GM19023 (cell line): Measurements from ENCODE around the gene GEN1.

Experiments
- ATAC-seq: cut with Tn5 transposase; IDR thresholded peaks from one replicate; pipeline ENCODE4 v1.9.1; 2021; ENCODE audit warnings: mild to moderate bottlenecking, moderate library complexity; ENCODE audit not compliant: unreplicated experiment

The GEN1 gene

DNA sequence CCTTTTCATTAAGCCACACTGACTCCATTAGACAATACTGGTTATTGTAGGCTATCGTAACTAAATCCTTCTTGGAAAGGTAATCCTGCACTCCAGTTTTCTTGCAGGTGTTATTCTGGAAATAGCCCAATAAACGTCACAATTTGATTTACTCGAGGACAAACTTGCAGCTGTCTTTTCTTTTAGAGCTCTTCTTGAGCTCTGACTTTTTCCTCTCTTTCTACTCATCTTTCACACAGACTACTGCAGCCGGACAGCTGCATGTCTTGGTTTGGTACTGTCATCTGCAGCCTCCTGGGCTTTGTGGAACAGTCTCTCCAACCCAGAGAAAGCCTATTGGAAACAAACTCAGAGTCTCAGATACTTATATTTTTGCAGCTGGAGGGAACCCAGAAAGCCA lies 39.4 kb downstream of the GEN1 start:
- no peak for ATAC-seq

DNA sequence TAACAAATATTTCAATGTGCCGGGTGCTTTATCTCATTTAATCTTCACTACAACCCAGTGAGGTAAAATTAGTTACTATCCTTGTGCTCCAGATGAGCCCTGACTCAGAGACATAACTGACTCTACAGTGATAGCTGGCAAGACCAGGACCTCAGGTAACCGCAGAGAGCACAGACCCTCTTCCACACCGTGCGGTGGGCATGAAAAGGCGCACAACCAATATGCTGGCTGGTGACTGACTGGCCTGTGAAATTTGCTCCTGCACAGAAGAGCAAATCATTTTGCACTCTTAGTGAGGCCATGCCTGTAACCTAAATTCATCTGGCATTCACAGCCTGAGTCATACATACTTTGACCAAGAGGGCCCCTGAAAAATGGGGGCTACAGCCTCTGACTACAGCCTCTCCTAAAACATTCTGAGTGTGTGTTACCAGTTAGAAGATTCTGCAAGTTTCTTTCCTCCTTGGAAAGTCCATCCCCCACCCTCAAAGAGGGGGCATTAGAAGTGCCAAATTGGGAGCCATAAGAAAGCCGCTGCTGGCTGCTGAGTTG lies 39.9 kb downstream of the GEN1 start:
- no peak for ATAC-seq

DNA sequence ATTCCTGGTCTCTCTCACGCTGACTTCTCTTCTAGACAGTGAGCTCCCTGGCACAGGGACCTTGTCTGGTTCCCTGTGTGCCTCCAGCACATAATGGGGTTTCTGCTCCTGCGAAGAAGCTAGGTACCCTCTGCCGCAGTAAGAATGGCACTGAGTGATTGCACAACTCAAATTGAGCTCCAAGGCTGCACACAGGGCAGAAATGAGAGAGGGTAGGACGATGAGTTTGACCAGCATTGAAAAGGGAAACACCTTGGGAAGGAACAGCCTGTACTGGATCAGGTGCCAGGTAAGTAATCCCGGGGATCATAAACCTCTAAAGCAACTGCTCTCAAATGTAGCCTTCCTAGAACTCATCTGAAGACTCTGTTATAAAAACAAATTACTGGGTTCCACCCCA lies 41.4 kb downstream of the GEN1 start:
- no peak for ATAC-seq

DNA sequence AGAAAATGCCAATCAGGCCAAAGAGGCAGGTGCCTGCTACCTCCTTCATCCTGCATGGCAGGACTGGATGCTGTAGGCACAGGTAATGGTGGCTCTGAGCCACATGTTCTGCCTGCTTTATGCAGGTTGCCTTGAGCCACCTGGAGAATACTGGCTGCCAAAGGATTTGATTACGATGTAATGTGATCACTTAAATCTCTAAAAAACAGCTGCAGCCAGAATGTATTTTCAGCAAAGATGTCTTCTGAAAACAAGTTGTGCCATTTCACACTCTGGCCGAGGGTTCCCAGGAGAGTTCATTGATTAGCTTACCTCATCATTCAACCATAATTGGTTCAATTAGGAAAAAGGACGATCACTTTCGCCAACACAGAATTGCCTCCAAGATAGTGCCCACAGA lies 44.4 kb downstream of the GEN1 start:
- ATAC-seq, result no peak

DNA sequence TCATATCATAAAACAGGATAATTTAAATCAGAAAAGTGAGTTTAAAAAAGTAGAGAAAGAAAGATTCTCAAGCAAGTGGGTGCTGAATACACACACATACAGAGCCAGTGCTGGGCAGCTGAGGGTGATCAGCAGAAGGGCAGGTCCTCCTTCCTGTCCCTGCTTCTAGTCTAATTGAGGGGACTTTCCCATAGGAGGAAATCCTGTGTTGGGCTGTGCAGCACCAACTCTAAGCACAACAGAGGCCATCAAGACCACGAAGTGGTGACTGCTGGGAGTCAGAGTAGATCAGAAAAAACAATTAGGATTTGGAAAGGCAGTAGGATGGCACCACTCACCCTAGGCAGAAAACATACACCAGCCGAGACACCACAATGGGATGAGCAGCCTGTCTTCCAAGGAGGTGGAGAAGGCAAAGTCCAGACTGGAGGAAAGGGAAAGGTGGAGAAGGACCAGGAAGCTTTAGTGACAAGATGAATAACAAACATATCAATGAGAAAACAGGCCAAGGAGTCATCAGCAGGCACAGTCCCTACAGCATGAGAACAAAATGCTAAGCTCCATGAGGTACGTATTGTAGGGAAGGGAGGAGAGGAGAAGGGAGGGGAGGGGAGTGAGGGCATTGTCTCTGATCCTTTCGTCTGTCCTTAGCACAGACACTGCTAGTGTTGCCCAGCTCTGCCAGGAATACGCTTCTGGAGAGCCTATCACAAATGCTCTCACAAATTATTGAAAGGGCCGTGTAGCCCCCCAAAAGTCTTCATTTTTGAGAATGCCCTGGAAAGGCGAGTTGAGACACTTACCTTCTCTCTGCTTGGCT lies 45.6 kb downstream of the GEN1 start:
- ATAC-seq, result no peak

DNA sequence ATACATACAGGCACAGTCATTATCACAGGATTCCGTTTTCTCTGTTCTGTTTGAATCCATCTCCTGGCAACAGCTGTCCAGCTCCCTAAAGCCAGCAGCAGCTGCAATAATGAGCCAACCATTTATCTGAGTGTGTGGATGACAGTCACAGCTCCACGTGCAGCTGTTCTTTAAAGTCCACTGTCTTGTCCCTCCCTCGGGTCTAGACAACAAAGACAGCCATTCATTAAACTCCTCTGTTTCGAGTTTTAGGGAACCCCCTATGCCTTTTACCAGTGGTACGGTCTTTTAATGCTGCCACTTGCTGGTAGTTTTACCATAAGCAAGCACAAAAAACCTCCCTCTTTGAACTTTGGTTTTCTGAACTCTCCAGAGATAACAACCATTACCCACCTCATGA lies 46.3 kb downstream of the GEN1 start:
- peak; percentile 45 for ATAC-seq

DNA sequence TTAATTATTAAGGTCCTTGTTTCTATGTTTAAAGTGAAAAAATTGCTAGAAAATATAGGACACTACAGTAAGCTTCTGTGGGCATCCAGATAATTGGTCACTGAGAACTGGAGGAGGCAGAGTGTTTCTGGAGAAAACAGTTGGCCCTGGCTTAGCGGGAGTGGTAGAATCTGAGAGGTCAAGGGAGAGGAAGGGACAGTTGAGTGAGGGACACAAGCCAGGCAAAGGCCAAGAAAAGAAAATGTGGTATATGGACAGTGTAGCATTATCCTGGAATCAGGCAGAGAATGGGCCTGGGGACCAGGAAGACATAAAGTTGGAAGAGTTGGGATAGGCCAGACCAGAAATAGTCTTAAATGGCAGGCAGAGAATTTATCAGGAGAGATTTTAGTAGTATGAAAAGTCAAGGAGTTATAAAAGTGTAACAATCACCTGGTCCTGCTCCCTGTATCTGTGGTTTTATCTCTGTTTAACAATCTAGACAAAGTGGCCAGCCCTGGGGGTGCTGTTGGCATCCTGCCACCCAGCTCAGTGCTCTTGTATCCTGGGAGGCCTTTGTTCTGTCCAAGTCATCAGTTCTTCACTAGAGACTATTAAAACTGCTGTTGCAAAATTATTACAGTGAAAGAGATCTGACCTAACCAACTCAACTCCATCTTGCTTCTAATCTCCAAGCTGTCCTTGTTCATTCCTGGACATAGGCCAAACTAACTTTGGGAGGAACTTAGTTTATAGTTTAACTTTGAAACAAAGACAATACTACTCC lies 46.9 kb downstream of the GEN1 start:
- no peak for ATAC-seq

DNA sequence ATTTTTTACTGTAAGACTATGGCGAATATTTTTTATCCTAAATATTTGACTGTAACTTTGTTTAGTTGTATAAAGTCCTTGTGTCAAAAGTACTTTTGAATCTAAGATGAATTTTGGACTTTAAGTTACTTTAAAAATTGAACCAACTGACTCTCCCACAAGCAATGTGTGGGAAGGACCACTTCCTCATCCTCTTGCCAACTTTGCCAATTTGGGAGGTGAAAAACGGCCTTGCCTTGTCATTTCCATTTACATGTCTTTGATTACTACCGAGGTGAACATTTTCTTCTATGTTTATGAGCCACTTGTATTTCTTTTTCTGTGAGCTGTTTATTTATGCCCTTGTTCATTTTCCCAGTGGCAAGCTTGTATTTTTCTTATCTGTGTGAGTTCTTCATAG lies 49.6 kb downstream of the GEN1 start:
- ATAC-seq, result no peak

DNA sequence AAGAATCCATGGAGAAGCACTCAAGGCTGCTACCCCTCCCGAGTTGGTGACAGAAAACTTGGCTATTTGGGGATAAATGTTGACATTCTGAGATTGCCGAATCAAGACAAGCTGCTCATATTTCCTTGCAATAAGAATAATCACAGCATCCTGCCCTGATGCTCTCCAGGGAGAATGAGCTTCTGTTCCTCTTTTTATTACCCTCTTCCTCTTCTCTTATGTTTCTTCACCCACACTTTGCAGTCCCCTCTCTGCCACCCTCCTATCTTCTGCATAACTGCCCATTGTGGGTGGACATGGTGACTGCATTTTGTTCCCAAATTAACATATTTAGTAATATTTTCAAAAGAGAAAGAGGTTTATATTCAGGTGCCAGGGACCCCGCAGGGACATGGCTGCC lies 50.4 kb downstream of the GEN1 start:
- ATAC-seq, result peak; percentile 37

DNA sequence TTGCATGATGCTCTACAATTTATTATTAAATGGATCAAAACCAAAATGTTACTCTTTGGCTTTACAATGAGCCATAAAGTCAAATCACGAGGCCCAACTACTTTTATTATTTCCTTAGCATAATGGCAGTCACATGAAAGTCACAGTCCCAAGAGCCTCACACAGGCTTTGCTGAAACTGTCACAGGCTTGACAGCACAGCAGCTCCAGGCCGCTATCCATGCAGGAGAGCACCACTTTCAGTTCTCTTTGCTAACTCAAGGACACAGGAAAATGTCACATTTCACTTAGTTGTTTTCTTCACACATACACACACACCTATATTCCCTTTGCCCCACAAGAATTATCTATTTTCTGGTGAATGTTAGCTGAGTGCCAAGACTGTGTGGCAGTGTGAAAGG lies 51.2 kb downstream of the GEN1 start:
- no peak for ATAC-seq

DNA sequence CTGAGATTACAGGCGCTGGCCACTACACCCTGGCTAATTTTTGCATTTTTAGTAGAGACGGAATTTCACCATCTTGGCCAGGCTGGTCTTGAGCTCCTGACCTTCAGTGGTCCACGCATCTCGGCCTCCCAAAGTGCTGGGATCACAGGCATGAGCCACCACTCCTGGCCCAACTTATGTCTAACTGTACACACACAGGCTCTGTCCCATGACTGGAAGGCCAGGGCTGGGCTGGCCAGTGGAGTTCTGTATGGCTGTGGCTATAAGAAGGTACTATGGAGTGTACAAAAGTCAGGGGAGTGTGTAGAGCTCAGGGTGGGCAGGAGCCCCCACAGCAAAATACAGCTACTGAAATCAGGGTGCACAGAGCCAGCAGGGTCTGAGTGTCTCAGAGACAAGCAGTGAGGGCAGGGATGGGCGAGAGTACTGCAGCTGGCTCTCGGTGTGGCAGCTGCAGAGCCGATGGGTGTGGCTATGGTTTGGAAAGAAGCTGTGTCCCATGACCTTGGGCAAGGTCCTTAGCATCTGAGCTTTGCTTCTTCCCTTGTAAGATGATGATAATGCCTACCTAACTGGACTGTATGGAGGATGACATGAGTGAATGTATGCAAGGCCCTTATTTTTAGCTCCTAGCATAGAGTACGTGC lies 51.9 kb downstream of the GEN1 start:
- ATAC-seq, result no peak

DNA sequence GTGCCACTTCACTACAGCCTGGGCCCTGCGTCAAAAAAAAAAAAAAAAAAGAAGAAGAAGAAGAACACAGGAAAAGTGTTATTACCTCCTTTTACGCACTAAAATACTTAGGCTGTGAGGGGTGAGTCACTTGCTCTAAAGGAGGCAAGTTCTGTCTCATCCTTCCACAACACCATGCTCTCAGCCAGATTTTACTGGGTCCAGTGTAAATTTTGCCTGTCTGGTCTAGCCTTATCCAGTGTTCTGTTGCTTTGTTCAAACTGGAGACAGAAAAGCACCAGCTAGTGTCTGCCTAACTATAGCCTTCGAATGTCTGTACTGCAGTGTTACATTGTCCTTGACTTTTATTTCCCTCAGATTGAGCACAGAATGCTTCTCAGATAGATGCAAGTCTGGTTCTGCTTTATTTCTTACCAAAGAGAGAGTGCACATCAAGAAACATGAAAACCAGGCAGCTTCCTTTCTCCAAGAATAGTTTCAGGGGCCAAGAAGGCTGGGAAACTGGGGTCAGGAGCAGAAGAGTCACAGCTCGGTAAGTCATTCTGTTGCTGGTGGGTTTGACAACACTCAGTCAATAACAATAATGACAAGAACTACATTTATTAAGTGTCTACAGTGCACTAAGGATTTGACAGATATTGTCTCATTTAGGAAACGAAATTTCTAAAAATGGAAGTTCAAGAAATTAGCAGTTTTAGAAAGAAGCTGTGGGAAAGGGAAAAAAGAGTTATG lies 59.2 kb downstream of the GEN1 start:
- ATAC-seq, result peak; percentile 51

DNA sequence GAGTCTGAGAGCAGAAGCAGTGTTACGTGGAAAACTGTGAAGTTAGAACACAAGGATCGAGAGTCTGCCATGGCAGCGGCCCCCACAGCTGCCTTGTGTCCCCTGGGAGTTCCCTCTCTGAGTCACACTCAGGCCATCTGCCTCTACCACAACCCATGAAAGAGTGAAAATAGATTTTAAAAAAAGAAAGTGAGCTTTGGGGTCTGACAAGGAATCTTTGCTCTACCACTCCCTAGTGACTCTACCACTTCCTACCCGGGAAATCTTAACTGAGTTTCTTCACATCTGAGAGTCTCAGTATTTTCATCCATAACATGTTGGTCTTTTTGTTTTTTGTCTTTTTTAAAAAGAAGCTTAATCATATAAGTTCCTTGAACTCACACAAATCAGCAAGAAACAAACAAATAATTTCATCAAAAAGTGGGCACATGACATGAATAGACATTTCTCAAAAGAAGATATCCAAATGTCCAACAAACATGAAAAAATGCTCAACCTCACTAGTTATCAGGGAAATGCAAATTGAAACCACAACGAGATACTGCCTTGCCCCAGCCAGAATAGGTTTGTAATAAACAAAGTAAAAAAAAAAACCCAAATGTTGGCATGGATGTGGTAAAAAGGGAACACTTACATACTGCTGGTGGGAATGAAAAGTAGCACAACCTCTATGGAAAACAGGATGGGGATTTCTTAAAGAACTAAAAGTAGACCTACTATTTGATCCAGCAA lies 60.0 kb downstream of the GEN1 start:
- peak; percentile 87 for ATAC-seq

DNA sequence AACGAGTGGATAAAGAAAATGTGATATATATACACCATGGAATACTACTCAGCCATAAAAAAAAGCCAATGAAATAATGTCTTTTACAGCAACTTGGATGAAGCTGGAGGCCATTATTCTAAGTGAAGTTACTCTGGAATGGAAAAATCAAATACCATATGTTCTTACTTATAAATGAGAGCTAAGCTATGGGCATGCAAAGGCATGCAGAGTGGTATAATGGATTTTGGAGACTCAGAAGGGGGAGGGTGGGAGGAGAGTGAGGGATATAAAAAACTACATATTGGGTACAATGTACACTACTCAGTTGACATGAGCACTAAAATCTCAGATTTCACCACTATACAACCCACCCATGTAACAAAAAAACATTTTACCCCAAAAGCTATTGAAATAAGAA lies 60.7 kb downstream of the GEN1 start:
- no peak for ATAC-seq

DNA sequence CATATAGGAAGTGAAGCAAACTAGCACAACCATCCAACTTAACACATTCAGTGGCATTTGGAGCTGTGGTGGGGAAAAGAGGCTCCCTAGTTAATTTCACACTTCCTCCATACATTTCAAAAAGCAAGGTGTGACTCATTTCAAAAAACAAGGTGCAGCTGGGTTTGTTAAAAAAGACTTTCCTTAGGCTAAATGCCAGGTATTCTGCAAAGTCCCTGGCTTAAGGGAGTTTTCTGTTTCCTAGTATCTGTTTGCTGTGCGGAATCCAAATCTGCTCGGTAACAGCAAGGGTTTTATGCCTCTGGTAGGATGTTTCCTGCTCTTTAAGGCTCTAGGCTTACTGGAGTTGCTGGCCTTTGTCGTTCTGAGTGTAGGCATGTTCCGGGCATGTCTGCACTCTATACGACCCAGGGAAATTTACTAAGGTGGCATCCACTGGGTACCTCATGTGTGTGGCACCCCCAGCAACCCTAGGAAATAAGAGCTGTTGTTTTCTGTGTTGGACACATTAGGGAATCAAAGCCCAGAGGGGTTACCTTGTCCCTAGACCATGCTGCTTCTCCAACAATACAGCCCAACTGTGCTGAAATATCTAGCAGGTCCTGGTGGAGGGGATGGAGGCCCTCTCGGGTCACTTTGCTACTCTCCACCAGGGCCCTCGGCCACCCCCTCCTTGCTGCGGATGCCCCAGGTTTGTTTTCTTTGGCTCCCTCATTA lies 61.7 kb downstream of the GEN1 start:
- no peak for ATAC-seq

DNA sequence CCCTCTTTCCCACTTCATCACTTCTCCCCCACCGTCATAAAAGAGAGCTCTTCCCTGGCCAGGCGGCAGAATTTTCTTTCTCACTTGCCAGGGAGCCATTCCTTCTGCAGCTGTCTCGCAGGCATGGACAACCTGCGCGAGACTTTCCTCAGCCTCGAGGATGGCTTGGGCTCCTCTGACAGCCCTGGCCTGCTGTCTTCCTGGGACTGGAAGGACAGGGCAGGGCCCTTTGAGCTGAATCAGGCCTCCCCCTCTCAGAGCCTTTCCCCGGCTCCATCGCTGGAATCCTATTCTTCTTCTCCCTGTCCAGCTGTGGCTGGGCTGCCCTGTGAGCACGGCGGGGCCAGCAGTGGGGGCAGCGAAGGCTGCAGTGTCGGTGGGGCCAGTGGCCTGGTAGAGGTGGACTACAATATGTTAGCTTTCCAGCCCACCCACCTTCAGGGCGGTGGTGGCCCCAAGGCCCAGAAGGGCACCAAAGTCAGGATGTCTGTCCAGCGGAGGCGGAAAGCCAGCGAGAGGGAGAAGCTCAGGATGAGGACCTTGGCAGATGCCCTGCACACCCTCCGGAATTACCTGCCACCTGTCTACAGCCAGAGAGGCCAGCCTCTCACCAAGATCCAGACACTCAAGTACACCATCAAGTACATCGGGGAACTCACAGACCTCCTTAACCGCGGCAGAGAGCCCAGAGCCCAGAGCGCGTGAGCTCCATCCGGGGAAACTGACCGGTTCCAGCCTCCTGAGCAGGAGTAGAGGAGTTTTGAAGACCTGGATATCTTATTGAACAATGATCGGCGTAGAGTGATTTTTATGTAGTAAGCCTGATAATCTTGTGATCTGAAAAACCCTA lies 62.7 kb downstream of the GEN1 start, which contains the start of gene MSGN1:
Gene MSGN1 (plus strand): TSS at position 65 of the 850 bp plus-strand sequence. CDS start 59 bp downstream, at position 124.
- no peak for ATAC-seq

DNA sequence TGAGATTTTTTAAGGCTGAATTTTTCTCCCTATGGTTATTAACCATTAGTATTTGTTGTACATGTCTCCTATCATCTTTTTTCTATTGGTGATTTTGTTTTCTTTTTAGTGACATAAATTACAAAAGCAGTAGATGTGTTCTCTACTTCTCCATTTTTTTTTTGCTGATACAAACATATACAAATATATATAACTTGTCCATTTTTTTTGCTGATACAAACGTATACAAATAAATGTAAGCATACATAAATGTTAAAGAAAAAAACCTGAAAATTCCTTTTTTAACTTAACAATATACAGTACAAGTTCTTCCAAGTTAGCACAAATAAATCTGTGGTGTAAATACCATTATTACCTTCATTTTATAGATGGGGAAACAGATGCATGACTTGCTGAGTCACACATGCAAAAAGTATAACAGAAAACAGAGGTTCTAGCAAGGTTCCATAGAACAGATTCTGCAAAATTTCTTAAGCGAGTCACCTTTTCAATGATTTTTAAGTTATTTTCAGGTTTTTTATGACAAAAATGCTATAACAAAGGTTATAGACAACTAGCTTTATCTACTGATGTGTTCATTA lies 64.4 kb downstream of the GEN1 start:
- ATAC-seq, result no peak

DNA sequence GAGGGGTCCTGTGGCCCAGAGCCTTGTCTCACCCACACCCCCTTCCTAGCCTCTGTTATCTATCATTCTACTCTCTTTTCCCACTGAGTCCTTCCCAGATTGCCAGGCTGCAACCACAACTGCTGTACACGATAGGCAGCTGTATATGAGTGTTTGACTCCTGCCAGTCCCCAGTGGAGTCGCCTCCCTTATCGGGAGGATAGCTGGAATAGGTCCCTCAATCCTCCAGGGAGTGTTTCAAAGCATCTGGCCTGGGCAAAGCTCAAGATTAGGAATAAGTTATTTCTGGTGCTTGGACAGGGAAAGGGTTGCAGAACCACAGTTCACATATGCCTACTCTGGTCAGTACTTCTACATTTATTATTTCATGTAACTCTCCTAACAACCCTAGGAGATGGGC lies 67.1 kb downstream of the GEN1 start:
- ATAC-seq, result no peak
